A549 treated with dexamethasone at 1 μM for 4 hours (cell line): ENCODE data around the gene COX6B2. TPM values are rescaled to one million over a fixed set of nuclear protein-coding genes. Genes with fewer than 3 reads are reported as not detected.

Experiments
- total RNA-seq: library from RNA; stranded (reverse); fragments of 200-300 nt; extraction: Qiagen RNA extraction; gene quantifications from 5 replicates; pipeline ENCODE4 v1.2.3, GENCODE V29; 2022

The COX6B2 gene, protein sequence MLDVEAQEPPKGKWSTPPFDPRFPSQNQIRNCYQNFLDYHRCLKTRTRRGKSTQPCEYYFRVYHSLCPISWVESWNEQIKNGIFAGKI
- 0.75 to 1.2 TPM (median 0.91 TPM) in 5 replicates for total RNA-seq

GRCh38 chr19:55354698-55355212, at the start of gene COX6B2:
TSS of gene COX6B2 (minus strand) at chr19:55354719. CDS start at chr19:55354521, 198 bp downstream.

GRCh38 chr19:55385724-55386492, 31.4 kb upstream of the COX6B2 start, which contains the start of gene RPL28:
TSS of gene RPL28 (plus strand) at chr19:55385932. CDS start at chr19:55386358, 426 bp downstream.

DNA sequence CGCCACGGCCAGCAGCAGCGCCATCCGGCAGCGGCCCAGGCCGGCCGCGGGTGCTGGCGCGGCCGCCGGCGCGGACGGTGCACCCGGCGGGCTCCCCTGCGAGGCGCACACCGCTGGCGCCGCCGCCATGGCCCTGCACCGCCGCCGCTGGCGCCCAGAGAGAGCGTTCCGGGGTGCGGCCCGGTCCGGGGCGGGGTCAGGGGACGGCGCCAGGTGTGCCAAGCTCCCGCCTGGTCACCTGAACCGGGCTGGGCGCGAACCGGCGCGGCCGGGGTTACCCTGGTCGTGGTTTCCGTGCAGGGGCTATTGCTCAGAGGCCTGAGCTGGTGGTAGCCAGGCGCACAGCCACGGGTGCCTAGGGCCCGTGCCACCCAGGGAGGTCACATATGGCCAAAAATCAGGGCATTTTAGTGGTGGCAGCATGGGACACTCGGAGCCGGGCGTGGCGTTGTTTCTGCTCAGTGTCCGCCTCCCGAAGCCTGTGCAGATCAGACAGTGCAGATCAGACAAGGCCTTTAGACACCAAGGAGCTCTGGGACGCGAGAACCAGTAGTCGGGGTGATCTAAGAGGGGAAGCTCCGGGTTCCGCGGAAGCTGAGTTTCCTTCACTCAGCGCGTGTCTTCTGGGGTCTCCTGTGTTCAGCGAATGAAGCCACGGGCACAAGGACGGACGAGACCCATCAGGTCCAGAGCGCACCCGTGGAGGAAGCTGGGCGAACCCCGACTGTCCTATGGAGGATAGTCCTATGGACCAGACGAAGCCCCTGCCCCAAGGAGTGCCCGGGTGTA, 29.8 kb upstream of the COX6B2 start, which contains the start of gene TMEM238:
TMEM238 (minus strand) TSS at position 162 of the 789 bp plus-strand sequence; CDS start at position 129, 33 bp downstream.

DNA sequence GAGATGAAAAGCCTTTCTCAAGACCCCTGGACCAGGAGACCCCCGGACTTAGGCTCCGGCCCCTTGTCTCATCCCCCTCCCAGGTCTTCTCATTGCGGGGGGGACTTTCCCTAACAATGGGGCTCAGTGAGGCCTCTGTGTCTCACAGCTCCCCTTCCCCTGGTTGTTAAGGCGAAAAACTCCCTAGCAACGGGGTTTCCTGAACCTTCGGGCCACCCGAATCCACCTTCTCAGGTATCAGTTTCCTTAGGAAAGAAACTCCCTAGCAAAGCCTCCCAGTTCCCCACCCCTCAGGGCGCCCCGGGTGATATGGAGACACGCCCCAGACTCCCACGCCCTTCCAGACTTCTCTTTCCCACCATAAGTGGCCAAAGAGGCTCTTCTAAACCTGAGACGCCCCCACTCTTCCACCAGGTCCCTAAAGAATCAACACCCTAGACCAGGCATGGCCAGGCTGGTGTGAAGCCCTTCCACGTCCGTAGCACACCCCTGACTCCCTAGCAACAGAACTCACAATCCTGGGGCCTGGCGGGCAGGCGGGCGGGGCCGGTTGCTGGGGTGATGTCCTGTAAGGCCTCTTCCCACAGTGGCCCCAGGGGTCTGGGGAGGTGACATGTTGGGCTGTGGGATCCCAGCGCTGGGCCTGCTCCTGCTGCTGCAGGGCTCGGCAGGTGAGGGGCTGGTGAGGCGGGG, 21.9 kb upstream of the COX6B2 start, which contains the start of gene TMEM190:
TMEM190 (plus strand) TSS at position 586 of the 693 bp plus-strand sequence; CDS start at position 614, 28 bp downstream.

DNA sequence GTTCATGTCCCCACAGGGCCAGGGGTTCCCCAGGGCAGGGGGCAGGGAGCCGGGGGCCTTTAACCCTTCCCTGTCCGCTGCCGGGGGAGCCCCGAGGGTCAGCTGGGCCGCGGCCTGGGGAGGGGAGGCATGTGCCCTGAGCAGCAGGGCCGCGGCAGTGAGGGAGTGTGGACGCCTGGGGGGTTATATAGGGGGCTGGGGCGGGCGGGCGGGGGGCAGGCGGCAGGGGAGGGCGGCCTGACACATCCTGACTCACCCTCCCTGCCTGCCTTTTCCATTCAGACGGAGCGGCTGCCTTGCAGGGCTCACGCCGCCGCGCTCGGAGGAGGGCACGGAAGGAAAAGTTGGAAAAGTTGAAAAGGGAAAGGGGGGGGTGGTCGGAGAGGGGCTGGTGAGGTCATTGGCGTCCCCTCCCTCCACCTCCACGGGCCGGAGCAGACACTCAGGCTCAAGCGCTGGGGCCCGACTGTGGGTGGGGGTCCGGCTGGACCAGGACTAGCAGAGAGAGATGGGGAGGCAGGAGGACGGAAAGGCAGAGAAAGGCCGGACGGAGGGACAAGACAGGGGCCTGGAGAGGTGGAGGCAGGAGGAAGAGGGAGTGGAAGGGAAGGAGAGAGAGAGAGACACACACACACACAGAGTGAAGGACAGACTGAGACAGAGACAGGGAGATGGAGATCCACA, 15.9 kb upstream of the COX6B2 start, which contains the start of gene IL11:
IL11 (minus strand) TSS at position 159 of the 684 bp plus-strand sequence; CDS start at position 6, 153 bp downstream.

DNA sequence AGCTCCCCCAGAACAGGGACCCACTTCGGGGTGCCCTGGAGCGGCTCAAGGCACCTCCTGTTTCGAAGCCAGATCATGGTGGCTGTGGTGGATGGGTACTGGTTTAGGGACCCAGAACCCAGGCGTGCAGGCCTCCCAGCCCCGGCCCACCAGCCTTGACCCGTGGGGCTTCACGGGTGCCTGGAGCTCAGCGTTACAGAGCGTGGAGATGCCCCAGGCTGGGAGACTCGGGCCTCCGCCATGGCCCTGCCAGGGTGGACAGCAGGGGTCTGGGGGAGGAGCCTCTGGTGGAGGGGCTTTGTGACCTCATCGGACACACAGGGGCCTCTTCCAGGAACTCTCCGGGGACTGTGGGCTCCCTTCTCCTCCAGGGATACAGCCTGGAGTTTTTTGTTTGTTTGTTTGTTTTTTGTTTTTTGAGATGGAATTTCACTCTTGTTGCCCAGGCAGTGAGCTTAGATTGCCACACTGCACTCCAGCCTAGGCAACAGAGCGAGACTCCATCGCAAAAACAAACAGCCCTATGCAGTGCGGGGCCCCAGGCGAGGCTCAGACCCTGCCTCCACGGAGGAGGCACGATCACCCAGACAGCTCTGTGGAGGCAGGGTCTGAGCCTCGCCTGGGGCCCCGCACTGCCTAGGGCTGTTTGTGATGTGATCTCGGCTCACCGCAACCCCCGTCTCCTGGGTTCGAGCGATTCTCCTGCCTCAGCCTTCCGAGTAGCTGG, 8.6 kb upstream of the COX6B2 start, which contains the start of gene GARIN5B:
GARIN5B (minus strand) TSS at position 271 of the 727 bp plus-strand sequence; CDS start at position 77, 194 bp downstream.

DNA sequence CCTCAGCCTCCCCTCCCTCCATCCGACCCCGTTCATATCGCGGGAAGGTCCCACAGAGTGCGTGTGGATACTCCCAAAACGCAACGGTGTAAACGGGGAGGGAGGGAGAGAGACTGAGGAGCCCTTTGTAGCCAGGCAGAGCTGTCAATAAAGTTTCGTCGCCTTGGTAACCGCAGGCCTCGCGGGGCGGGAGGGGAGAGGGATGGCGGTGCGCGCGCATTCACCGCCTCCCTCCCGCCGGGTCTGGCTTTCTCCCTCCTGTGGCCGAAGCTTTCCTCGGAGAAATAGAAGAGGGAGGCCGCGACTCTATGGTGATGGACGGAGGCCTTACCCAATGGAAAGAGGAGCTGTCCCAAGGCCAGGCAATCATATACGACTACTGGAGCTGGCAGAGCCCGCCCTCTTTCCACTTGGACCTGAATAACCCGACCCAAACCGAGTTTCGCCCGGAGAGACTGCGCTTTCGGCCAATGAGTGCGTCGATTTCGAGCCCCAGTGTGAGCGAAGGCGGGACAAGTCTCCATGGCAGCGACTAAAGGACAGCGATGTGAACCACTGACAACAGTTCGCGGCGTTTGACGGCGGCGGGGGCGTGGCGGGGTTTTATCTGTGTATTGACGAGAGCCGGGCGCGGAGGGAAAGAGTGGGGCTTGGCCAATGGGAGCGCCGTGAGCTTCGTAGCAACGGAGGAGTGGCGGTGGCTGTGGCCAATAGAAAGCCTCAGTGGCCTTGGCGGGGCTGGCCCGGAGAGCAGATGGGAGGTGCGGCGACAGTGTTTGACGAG, 15.2 kb downstream of the COX6B2 start, which contains the start of gene KMT5C:
KMT5C (plus strand) TSS at position 772 of the 784 bp plus-strand sequence. CDS start 2,061 bp downstream, outside the sequence.

GRCh38 chr19:55325172-55325571, 29.3 kb downstream of the COX6B2 start, which contains the start of gene TMEM150B:
TSS of gene TMEM150B (minus strand) at chr19:55325341. CDS start at chr19:55321036, 4,305 bp downstream.

Other genes starting within 250 kb of the COX6B2 start
- gene PPP1R12C, start 237.1 kb downstream of the COX6B2 start, total RNA-seq, result 48.3 to 84.2 TPM (median 76.7 TPM) in 5 replicates
- 124 to 145 TPM (median 127 TPM) in 5 replicates for gene TNNT1, start 205.5 kb downstream of the COX6B2 start, total RNA-seq
- gene TNNI3, start 197.0 kb downstream of the COX6B2 start, total RNA-seq, result 6.4 to 9.5 TPM (median 8.1 TPM) in 5 replicates
- 3.2 to 7.0 TPM (median 5.7 TPM) in 5 replicates for gene DNAAF3, start 188.1 kb downstream of the COX6B2 start, total RNA-seq
- gene SYT5, start 174.4 kb downstream of the COX6B2 start, total RNA-seq, result 1.4 to 3.7 TPM (median 2.6 TPM) in 5 replicates
- 3.1 to 4.5 TPM (median 3.9 TPM) in 5 replicates for gene PTPRH, start 145.2 kb downstream of the COX6B2 start, total RNA-seq
- gene TMEM86B, start 126.0 kb downstream of the COX6B2 start, total RNA-seq, result 2.5 to 4.7 TPM (median 3.8 TPM) in 5 replicates
- 75.8 to 120 TPM (median 119 TPM) in 5 replicates for gene PPP6R1, start 95.7 kb downstream of the COX6B2 start, total RNA-seq
- gene HSPBP1, start 74.6 kb downstream of the COX6B2 start, total RNA-seq, result 119 to 129 TPM (median 124 TPM) in 5 replicates
- gene BRSK1, start 70.7 kb downstream of the COX6B2 start, total RNA-seq, result 2.1 to 4.9 TPM (median 3.1 TPM) in 5 replicates
- not detected in 5 replicates for gene TMEM150B, start 29.4 kb downstream of the COX6B2 start, total RNA-seq
- gene KMT5C, start 14.8 kb downstream of the COX6B2 start, total RNA-seq, result 3.2 to 5.5 TPM (median 4.9 TPM) in 5 replicates
- 0.08 to 0.22 TPM (median 0.15 TPM) in 5 replicates for gene GARIN5B, start 8.5 kb upstream of the COX6B2 start, total RNA-seq
- 8.4 to 11.3 TPM (median 8.6 TPM) in 5 replicates for gene IL11, start 15.7 kb upstream of the COX6B2 start, total RNA-seq
- 0.86 to 1.9 TPM (median 1.1 TPM) in 5 replicates for gene TMEM190, start 22.1 kb upstream of the COX6B2 start, total RNA-seq
- 2.4 to 7.0 TPM (median 4.2 TPM) in 5 replicates for gene TMEM238, start 29.6 kb upstream of the COX6B2 start, total RNA-seq
- 2,624 to 3,119 TPM (median 2,807 TPM) in 5 replicates for gene RPL28, start 31.2 kb upstream of the COX6B2 start, total RNA-seq
- 251 to 469 TPM (median 409 TPM) in 5 replicates for gene UBE2S, start 53.1 kb upstream of the COX6B2 start, total RNA-seq
- 0.02 TPM in 2 of 5 replicates, not detected in the others for gene SHISA7, start 88.6 kb upstream of the COX6B2 start, total RNA-seq
- gene ISOC2, start 106.9 kb upstream of the COX6B2 start, total RNA-seq, result 48.5 to 57.4 TPM (median 51.3 TPM) in 5 replicates
- 0.10 TPM in 1 of 5 replicates, not detected in the others for gene C19orf85, start 110.0 kb upstream of the COX6B2 start, total RNA-seq
- gene ZNF628, start 121.9 kb upstream of the COX6B2 start, total RNA-seq, result 4.2 to 7.9 TPM (median 7.2 TPM) in 5 replicates
- 39.2 to 42.7 TPM (median 40.7 TPM) in 5 replicates for gene NAT14, start 130.5 kb upstream of the COX6B2 start, total RNA-seq
- 0.28 to 0.84 TPM (median 0.58 TPM) in 5 replicates for gene SSC5D, start 133.7 kb upstream of the COX6B2 start, total RNA-seq
- 1.3 to 2.6 TPM (median 1.8 TPM) in 5 replicates for gene SBK2, start 182.4 kb upstream of the COX6B2 start, total RNA-seq
- 1.3 to 2.6 TPM (median 2.1 TPM) in 5 replicates for gene SBK3, start 190.8 kb upstream of the COX6B2 start, total RNA-seq
- gene ZNF579, start 226.1 kb upstream of the COX6B2 start, total RNA-seq, result 21.6 to 43.3 TPM (median 36.5 TPM) in 5 replicates
- gene FIZ1, start 244.8 kb upstream of the COX6B2 start, total RNA-seq, result 17.4 to 26.1 TPM (median 24.0 TPM) in 5 replicates
- 12.1 to 17.2 TPM (median 16.1 TPM) in 5 replicates for gene ZNF524, start 245.6 kb upstream of the COX6B2 start, total RNA-seq